GM21390 (cell line): ENCODE results near the gene UNC13D.
"Not testable (repeated sequence)": the region's sequence is repeated elsewhere in the genome, so short reads cannot be mapped to it uniquely, and the experiment has no call there.

ENCODE experiments used
- ATAC-seq: cut with Tn5 transposase; IDR thresholded peaks from one replicate; pipeline ENCODE4 v1.9.1; 2021; ENCODE audit not compliant: unreplicated experiment

UNC13D gene

DNA sequence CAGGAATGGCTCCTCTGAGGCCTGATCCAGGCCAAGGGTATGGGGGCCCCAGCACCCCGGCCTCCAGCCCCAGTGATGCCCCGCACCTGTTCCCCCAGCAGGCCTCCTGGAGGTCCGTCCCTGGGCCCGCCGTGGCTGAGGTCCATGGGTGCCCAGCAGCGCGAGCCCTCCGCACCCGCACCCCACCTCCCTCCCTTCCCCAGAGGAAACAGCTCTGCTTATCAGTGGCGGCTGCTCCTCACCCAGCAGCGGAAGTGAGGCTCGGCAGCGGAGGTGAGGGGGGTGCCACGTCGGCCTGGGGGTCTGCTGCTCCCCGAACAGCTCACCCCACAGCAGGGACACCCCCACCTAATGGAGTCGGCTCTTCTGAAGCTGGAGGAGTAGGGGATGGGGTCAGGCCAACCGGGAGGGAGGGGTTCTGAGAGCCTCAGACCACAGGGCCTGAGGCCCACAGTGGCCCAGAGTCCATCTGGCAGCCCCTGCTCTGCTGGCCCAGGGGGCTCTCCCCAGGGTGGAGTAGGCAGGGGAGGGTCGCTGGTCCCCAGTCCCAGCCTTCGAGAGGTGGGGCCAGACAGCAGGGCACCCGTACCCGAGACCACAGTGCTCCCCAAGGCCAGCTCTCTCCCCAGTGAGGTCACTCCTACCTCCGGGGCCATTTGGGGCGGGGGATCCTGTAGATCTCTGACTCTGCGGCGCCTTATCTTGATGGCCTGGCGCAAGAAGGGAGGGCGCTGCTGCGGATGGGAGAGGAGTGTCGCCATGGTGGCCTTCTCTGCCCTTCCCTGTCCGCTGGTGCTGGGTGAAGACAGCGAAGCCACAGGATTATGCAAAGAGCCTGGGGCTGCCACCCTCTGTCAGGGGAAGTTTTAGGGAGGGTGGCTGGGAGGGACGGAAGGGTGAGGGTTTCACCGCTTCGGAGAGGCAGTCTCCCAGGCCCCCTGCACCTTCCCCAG, at the start of gene UNC13D:
Gene UNC13D, minus strand, starts transcription at position 828 of the 953 bp plus-strand sequence. Its CDS starts 67 bp downstream, at position 761.
- ATAC-seq = no peak

DNA sequence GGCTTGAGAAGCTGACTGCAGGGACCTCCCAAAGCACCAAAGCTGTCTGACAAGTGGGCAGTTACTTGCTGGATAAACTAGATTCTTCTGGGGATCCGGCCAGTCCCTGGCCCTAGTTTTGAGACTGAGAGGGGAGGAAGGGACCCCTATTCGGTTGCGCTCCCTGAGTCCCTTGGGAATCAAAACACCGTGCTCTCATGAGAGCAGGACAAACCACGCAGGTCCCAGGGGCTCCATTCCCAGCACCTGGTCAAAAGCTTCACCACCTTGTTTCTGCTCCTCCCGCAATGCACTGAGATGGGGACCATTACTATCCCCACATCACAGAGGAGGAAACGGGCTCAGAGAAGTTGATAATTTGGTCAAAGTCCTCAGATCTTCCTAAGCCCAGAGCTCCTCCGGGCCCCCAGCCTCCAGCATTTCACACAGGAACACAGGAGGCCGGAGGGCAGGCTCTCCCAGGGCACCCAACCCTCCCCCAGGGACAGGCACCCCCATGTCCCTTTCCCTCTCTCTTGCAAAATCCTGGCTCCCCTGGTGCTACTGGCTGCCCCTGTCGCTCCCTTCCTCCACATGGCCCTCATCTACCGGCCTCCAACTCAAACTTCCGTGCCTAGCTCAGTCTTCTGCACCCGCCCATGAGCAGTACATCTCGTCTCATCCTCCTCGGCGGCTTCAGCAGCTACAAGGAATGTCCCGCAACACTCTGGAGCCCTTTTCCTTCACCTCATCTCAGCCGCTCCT, 49.3 kb upstream of the UNC13D start:
- ATAC-seq = no peak

DNA sequence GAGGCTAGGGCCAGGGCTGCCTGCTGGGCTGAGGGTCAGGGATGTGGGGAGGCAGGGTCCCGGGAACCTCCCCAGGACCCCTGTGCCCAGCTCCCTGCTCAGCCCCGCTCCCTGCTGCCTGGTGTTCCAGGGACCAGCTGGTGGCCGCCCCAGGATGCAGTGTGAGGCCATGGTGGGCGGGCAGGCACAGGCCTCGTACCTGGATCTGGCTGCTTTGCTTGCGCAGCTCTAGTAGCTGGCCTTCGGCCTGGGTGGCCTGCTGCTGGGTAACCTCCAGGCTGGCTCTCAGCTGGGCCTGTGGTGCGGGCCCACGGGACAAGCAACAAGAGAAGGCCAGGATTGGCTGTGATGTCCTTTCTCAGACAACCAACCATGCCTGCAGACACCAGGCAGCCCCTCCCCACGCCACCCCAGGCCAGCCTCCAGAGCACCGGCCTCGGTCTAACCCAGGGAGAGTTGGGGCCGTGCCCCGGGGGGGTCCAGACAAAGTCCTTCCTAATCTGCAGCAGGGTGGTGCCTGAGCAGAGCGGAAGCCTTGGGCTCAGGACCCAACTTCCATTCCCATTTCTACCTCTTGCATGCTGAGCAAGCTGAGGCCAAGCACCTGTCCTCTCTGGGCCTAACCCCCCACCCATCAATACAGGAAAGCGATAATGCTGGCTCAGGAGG, 48.5 kb upstream of the UNC13D start:
- no peak for ATAC-seq

DNA sequence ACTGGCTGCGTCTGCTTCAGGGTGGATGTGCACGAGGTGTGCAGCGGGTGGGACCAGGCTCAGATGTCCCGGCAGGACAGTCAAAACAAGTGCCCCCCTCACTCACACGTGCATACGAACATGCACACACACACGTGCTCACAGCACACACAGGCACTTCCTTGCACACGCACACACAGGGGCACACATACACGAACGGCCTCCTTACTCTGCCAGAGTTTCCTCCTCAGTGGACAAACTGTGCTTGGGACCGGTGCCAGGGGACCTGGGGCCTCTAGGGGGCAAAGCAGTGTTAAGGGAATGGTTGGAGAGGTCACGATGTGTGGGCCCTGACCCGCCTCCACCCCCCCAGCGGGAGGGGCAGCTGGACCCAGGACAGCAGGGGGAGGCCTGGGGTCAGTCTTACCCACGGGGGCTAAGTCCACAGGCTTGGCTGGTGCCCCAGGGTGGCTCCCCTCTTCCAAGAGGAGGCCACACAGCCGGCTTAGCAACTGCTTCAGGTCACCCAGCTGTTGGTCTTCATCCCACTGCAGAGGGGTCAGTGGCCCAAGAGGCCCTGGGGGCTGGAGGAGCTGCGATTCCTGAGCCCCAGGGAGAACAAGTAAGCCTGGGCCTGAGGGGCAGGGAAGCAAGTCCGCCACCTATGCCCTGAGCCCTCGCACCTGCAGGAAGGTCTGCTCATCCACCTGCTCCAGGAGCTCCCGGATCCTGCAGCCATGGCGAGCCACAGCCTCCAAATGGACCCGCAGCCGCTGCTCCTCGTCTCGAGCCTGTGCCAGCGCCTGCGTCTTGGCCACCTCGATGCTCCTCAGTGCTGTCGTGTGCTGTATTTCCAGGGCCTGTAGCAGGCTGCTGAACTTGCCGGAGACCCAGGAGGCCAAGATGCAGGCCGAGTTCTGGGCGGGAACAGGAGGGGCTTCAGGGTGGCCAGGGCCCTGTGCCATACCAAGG, 47.7 kb upstream of the UNC13D start:
- ATAC-seq = no peak

DNA sequence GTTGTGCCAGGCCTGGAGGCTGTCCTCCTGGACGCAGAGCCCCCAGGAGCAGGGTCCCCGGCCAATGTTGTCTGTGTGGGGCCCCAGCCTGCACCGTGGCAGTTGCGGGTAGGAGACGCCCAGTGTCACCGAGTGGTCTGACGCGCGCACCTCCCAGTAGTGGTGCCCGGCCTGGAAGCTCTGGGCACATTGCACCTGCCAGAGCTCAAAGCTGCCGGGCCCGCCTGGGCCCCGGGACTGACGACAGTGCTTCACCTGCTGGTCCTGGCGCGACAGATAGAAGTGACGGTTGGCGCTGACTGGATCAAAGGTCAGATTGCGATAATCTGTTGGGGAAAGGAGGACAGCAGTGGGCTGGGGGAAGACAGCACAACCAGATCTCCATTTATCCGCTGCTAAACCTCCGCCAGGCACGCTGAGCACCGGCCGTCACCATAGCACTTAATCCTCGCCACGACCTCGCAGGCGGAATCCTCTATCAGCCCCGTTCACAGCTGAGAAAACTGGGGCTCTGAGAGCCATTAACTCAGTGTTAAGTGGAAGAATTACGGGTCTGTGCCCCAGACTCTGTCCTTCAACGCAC, 46.9 kb upstream of the UNC13D start:
- no peak for ATAC-seq

DNA sequence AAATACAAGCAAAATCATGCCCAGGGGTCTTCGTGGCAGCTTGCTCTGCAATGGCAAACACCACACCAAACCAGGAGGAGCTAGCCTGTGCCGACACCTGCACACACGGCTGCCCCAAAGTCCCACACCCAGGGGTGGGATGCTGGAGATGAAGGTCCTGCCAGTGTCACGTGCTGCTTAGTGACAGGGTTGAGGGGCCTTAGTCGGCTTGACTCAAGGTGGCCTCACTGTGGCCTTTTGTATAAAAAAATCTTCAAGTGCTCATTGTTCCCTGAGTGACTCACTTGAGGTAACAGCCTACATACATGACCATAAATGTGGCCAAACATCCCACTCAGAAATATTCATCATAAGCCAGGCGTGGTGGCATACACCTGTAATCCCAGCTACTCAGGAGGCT, 45.2 kb upstream of the UNC13D start:
- ATAC-seq = no peak

DNA sequence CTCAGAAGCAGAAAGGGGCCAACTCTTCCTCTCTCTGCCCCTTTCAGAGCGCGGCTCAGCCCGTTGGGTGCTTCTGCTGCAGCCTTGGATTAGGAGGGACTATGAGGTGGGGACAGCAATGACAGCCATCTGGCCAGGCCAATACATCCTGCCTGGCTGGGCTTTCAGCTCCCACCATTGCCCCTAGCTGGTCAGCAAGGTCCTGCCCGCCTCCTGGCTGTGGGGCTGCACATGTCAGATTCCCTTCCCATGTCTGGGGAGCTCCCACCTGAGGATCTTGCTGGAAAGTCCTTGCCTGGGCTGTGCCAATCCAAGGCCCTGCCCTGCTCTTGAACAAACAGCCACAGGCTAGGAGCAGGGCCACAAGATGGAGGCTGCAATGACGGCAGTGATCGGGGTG, 44.3 kb upstream of the UNC13D start:
- ATAC-seq = no peak

DNA sequence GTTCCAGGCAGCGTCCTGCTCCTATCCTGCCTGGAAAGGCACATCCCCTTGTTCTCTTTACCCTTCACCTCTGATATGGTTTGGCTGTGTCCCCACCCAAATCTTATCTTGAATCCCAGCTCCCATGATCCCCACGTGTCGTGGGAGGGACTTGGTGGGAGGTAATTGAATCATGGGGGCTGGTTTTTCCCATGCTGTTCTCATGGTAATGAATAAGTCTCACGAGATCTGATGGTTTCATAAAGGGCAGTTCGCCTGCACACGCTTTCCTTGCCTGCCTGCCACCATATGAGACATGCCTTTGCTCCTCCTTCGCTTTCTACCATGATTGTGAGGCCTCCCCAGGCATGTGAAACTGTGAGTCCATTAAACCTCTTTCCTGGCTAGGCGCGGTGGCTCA, 41.7 kb upstream of the UNC13D start:
- ATAC-seq = not testable (repeated sequence)

DNA sequence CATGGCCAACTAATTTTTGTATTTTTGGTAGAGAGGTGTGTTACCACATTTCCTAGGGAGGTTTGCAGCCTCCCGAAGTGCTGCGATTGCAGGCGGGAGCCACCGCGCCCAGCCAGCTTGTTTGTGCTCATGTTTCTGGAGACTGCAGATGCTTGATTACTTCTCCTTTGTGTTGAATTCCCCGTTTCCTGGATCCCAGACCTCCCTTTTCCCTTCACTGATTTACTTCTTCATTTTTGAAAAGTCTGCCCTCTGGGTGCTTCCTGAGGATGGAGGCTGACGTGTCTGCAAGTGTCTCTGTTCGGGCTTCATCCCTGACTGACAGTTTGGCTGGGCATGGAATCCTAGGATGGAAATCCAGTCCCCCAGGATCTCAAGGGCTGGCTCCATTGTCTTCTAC, 41.2 kb upstream of the UNC13D start:
- no peak for ATAC-seq

DNA sequence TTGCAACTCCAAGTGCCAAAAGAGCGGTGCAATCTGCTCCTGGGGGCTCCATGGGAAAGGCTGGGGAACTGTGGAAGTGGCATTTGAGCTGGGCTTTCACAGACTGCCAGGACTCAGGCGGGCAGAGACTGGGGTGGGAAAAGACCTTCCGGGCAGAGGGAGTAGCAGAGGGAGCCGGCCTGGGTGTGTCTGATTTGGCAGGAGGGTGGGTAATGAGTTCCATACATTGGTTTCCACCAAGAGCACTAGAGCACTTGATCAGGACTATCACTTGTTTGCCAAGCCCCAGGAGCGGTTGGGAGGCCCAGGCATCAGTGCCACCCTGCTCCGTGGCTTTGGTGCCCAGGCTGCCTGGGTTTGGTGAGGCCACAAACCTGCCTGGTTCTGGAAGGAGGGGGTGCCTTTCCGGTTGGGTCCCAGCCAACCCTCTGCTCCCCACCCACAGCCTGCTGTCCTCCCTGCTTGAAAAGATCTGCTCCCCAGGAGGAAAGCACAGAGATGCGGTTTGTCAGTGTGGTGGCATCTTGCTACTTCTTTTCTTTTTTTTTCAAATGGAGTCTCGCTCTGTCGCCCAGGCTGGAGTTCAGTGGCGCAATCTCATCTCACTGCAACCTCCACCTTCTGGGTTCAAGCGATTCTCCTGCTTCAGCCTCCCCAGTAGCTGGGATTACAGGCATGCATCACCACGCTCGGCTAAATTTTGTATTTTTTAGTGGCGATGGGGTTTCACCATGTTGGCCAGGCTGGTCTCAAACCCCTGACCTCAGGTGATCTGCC, 37.7 kb upstream of the UNC13D start:
- no peak for ATAC-seq

DNA sequence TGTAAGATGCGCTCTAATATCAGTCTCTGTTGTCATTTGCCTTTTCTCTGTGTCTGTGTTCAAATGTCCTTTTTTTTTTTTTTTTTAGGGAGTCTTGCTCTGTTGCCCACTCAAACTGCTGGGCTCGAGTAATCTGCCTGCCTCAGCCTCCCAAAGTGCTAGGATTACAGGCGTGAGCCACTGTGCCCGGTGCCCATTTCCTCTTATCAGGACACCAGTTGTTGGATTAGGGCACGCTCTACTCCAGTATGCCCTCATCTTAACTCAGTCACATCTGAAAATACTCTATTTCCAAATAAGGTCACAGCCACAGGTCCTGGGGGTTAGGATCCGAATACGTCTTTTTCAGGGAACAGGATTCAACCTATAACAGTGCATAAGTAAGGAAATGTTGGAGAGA, 36.1 kb upstream of the UNC13D start:
- ATAC-seq = no peak

DNA sequence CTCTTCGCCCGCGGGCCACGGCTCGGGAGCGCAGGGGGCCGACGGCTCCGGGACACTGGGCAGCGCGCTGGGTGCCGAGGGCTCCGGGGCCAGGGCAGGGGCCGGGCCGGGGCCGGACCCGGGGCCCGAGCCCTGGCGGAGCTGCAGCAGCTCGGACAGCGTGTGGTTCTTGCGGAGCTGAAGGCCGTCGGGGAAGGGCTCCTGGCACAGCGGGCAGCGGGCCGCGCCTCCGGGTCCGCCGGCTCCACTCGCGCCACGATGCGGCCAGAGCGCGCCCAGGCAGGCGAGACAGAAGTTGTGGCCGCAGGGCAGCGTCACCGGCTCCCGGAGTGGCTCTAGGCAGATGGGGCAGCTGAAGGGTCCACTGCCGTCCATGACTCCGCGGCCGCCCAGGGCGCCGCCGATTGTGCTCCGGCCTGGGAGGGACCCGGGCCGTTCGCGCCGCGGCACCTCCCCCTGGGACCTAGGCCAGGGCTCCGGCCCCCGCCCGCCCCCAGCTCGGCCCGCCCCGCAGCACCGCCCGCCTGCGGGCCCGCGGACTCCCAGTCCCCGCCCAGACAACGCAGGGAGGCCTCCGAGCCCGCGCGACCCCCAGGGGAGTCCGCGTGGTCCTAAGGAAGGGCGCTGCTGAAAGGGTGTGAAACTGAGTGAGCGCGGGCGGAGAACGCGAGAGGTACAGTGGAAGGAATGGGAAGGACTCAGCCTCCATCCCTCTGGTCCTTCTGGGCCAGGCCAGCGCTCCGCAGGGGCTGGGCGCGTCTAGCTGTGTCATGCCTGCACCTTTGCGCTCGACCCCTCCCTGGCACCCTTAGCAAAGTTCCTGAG, 34.2 kb upstream of the UNC13D start, which contains the start of gene TRIM47:
Gene TRIM47, minus strand, starts transcription at position 408 of the 825 bp plus-strand sequence. Its CDS starts 33 bp downstream, at position 375.
- no peak for ATAC-seq

DNA sequence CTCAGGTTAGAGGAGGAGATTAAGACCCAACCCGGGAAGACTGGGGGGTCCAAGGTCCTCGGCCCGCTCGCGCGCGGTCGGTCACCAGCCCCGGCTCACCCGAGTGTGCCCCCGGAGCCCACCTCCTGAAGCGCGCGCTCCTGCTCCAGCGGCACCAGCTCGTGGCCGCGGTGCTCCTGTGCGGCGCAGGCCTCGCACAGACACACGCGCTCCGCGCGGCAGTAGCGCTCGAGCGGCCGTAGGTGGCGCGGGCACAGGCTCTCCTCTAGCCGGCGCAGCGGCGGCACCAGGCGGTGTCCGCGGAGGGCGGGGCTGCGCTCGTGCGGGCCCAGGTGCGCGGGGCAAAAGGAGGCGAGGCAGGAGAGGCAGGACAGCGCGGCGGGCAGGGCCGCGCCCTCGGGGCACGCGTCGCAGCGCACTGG, 33.6 kb upstream of the UNC13D start:
- no peak for ATAC-seq

DNA sequence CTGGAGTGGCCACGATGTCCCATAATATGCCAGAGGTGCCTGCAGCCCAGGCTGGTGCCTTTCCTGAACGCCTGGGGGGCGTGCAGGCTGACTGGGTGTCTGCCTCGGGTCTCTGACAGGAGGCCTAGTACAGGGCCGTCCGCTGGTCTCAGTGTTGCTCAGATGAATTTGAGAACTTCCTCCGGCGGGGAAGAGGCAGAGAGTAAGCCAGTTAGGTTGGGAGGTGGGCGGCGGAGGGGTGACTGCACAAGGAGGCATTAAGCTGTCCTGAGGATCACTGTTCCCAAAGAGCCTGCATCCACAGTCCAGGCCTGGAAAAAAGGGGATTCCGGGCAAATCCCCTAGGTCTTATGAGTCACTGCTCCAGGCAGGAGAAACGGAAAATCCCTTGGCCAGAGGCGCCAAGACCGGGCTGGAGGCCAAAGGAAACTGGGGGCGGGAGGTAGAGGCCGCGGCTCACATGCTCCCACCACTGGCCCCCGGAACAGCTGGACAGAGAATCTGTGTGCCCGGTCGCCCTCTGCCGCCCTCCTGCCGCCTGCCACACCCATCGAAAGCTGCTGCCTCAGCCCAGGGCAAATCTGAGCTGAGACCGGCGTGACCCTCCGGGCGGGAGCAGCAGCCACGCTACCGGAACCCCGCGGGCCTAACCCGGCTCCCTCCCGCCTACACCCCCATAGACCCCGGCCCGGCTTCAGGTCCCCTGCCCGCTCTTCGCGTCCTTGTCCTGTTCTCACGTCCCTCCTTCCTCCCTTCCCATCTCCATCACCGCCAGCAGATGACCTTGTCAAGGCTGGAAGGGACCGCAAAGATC, 32.9 kb upstream of the UNC13D start:
- no peak for ATAC-seq

DNA sequence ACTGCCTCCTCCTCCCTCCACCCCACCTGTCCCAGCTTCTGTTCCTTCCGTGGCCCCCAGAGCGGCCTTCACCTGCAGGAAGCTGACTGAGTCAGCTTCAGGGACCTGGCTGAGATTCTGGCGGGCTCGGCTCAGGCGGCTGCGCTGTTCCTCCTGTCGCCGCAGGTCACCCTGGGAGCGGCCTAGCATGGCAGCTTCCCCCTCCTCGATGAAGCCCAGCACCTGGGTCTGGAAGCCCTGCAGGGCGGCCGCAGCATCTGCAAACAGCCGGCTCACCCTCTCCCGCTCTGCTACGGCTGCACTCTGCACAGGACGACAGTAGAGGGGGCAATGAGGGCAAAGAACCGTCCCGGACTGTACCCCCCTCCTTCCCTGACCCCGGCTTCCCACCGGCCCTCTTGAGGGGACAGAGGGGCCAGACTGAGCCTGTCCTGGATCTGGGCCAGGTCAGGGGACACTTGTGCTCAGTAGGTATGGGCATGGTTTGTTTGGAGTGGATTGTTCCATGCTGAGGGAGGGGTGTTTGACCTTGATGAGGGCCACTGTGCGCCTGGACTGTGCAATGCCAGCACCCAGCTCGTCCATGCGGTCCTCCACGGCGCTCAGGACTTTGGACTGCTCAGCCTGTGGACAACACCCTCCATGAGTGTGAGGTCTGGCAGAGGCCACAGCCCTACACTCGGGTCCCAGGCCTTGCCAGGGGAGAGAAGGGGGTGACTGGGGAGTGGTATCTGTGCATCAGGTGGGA, 32.2 kb upstream of the UNC13D start:
- ATAC-seq = no peak

DNA sequence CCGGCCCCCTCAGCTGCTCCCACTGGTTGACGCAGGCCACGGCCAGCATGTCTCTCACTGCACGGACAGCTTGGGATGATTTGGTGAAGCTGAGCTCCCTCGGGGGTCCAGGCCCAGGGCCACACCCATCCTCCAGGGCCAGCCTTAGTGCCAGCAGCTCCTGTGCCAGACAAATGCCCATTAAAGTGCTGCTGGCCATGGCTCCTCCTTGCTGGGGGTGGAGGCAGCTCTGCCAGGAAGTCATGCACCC, 31.7 kb upstream of the UNC13D start:
- ATAC-seq = no peak
